ENCODE results near the gene C19orf67.

Gene C19orf67

GRCh38 chr19:14073925-14074838 is 11.4 kb downstream of the C19orf67 start:
- DNase-seq, result no peak
- no peak for TF ChIP-seq CTCF (IDR thresholded peaks at IDR 0.05; ENCODE audit: low read depth, low read length)
- Histone ChIP-seq H3K9me3 (ENCODE audit: severe bottlenecking) (no peaks in the 10 kb centered on the region), H3K36me3 (no peaks in the 10 kb centered on the region), H3K27ac (peak overlapping the region; percentile 58), H3K27me3 (ENCODE audit: insufficient read depth, low read depth, severe bottlenecking) (no peaks in the 10 kb centered on the region), H3K4me3 (ENCODE audit: low read depth, low read length) (peak overlapping the region; percentile 64)

- H3K36me3 ChIP-seq, result no peaks in the 10 kb centered on the region
- H3K4me3 ChIP-seq (ENCODE audit: low read depth, low read length), result peak overlapping the region; percentile 64
- peak; percentile 67 for DNase-seq
- TF ChIP-seq CTCF (IDR thresholded peaks at IDR 0.05; ENCODE audit: low read depth, low read length), result peak; percentile 70
- no peaks in the 10 kb centered on the region for H3K9me3 ChIP-seq (ENCODE audit: severe bottlenecking)
- H3K27me3 ChIP-seq (ENCODE audit: insufficient read depth, low read depth, severe bottlenecking), result no peaks in the 10 kb centered on the region
- H3K27ac ChIP-seq, result peak overlapping the region; percentile 78
These were observed 12.2 kb downstream of the C19orf67 start for GRCh38 chr19:14073261-14073924.

GRCh38 chr19:14072535-14073260 is 12.9 kb downstream of the C19orf67 start, which contains the start of gene MISP3:
Gene MISP3 (plus strand): TSS chr19:14072786. CDS start chr19:14073310, 524 bp downstream.
- no peaks in the 10 kb centered on the region for H3K27me3 ChIP-seq (ENCODE audit: insufficient read depth, low read depth, severe bottlenecking)

GRCh38 chr19:14070268-14071050 is 15.1 kb downstream of the C19orf67 start:
- Histone ChIP-seq H3K36me3 (no peaks in the 10 kb centered on the region), H3K27ac (no peak overlapping the region), H3K27me3 (ENCODE audit: insufficient read depth, low read depth, severe bottlenecking) (no peaks in the 10 kb centered on the region), H3K4me3 (ENCODE audit: low read depth, low read length) (no peak overlapping the region), H3K9me3 (ENCODE audit: severe bottlenecking) (no peaks in the 10 kb centered on the region)
- DNase-seq, result no peak
- TF ChIP-seq CTCF (IDR thresholded peaks at IDR 0.05; ENCODE audit: low read depth, low read length), result no peak

More at GRCh38 chr19:14072535-14073260, 12.9 kb downstream of the C19orf67 start, which contains the start of gene MISP3:
- Histone ChIP-seq H3K36me3 (no peaks in the 10 kb centered on the region), H3K4me3 (ENCODE audit: low read depth, low read length) (peak within 1 kb of the TSS; percentile 64), H3K9me3 (ENCODE audit: severe bottlenecking) (no peaks in the 10 kb centered on the region), H3K27ac (peak within 1 kb of the TSS; percentile 78)
- peak; percentile 71 for DNase-seq
- no peak for TF ChIP-seq CTCF (IDR thresholded peaks at IDR 0.05; ENCODE audit: low read depth, low read length)

- TF ChIP-seq CTCF (IDR thresholded peaks at IDR 0.05; ENCODE audit: low read depth, low read length), result no peak
- Histone ChIP-seq H3K27ac (no peak overlapping the region), H3K4me3 (ENCODE audit: low read depth, low read length) (no peak overlapping the region), H3K9me3 (ENCODE audit: severe bottlenecking) (no peaks in the 10 kb centered on the region), H3K27me3 (ENCODE audit: insufficient read depth, low read depth, severe bottlenecking) (no peaks in the 10 kb centered on the region), H3K36me3 (no peaks in the 10 kb centered on the region)
- no peak for DNase-seq
These were observed 19.4 kb downstream of the C19orf67 start for GRCh38 chr19:14066134-14066533.
